GM21360 (cell line): Measurements from ENCODE around the gene MYO16.

ENCODE experiments used
- ATAC-seq: cut with Tn5 transposase; IDR thresholded peaks from one replicate; pipeline ENCODE4 v1.9.1; 2021; ENCODE audit warnings: mild to moderate bottlenecking, moderate library complexity; ENCODE audit not compliant: unreplicated experiment

The MYO16 gene

GRCh38 chr13:109162248-109163036, 533.0 kb downstream of the MYO16 start:
- ATAC-seq: peak; percentile 88

GRCh38 chr13:109163037-109163379, 533.6 kb downstream of the MYO16 start:
- peak; percentile 5 for ATAC-seq

GRCh38 chr13:109165417-109165904, 536.0 kb downstream of the MYO16 start:
- no peak for ATAC-seq

- peak; percentile 19 for ATAC-seq
These were observed 537.4 kb downstream of the MYO16 start for GRCh38 chr13:109166804-109167203.

- ATAC-seq: no peak
These were observed 542.7 kb downstream of the MYO16 start for GRCh38 chr13:109172136-109172535.

GRCh38 chr13:109175666-109176065, 546.3 kb downstream of the MYO16 start:
- no peak for ATAC-seq

GRCh38 chr13:109180905-109181425, 551.6 kb downstream of the MYO16 start:
- ATAC-seq: no peak

GRCh38 chr13:109182777-109183465, 553.5 kb downstream of the MYO16 start:
- ATAC-seq: no peak

GRCh38 chr13:109191413-109191812, 562.0 kb downstream of the MYO16 start:
- no peak for ATAC-seq

- ATAC-seq: no peak
These were observed 562.9 kb downstream of the MYO16 start for GRCh38 chr13:109192306-109192705.

- ATAC-seq: no peak
These were observed 567.5 kb downstream of the MYO16 start for GRCh38 chr13:109196948-109197347.

- ATAC-seq: no peak
These were observed 569.2 kb downstream of the MYO16 start for GRCh38 chr13:109198585-109198984.

GRCh38 chr13:109199280-109199679, 569.9 kb downstream of the MYO16 start:
- ATAC-seq: no peak

GRCh38 chr13:109200556-109200955, 571.1 kb downstream of the MYO16 start:
- no peak for ATAC-seq

- no peak for ATAC-seq
These were observed 574.2 kb downstream of the MYO16 start for GRCh38 chr13:109203587-109203986.

- ATAC-seq: no peak
These were observed 574.8 kb downstream of the MYO16 start for GRCh38 chr13:109204252-109204651.

- no peak for ATAC-seq
These were observed 575.2 kb downstream of the MYO16 start for GRCh38 chr13:109204657-109205056.

GRCh38 chr13:109205315-109205714, 575.9 kb downstream of the MYO16 start:
- no peak for ATAC-seq

GRCh38 chr13:109206616-109207015, 577.2 kb downstream of the MYO16 start:
- no peak for ATAC-seq

- no peak for ATAC-seq
These were observed 578.2 kb downstream of the MYO16 start for GRCh38 chr13:109207622-109208021.

GRCh38 chr13:109208522-109208921, 579.1 kb downstream of the MYO16 start:
- ATAC-seq: no peak

GRCh38 chr13:109209526-109209925, 580.1 kb downstream of the MYO16 start:
- ATAC-seq: no peak
